Limb (tissue), 2 donors: Measurements from ENCODE around the gene SETD5.

ENCODE experiments used
- DNase-seq, 2 donors: peaks; one replicate each; pipeline ENCODE4 v3.0.0-alpha.2; 2016; ENCODE audit errors: extremely low spot score in 2 of 2

The SETD5 gene

GRCh38 chr3:9512456-9513045 is 115.1 kb downstream of the SETD5 start:
- DNase-seq, result no peak

- no peak for DNase-seq
Observed at GRCh38 chr3:9514306-9514705, 116.9 kb downstream of the SETD5 start.

GRCh38 chr3:9514956-9515355 is 117.5 kb downstream of the SETD5 start:
- no peak for DNase-seq

GRCh38 chr3:9525078-9525477 is 127.7 kb downstream of the SETD5 start:
- DNase-seq, result no peak
